ENCODE measurements around the gene CPLX4. TPM values are rescaled to one million over a fixed set of nuclear protein-coding genes. Genes with fewer than 3 reads are reported as not detected.

CPLX4 gene
- not detected in 2 replicates for polyA plus RNA-seq (2014; cell fraction: cytosol; rRNA removed)
- not detected in 2 replicates for polyA plus RNA-seq (2014; cell fraction: nucleus; rRNA removed)

GRCh38 chr18:59318460-59319050 is at the start of gene CPLX4:
Gene CPLX4, minus strand, starts transcription at chr18:59318649. Its CDS starts 187 bp downstream, at chr18:59318462.
- no peak for DNase-seq (ENCODE audit: low spot score)

DNA sequence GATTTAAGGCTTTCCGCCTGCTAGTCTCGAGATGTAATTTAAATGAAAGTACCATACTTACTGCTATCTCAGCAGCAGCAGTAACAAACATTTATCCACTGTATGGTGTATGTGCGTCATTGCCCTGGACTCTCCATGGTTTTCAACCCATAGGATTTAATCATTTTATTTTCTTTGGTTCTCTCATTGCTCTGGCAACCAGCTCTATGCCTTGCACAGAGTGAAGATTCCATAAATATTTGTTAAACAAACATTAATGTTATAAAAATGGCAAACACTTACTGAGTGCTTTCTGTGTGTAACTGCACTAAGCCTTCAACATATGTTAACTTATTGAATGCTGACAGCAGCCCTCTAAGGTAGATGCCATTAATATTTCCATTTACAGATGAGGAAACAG is 41.9 kb upstream of the CPLX4 start:
- no peak for DNase-seq (ENCODE audit: low spot score)

GRCh38 chr18:59359576-59359952 is 41.1 kb upstream of the CPLX4 start:
- no peak for DNase-seq (ENCODE audit: low spot score)

DNA sequence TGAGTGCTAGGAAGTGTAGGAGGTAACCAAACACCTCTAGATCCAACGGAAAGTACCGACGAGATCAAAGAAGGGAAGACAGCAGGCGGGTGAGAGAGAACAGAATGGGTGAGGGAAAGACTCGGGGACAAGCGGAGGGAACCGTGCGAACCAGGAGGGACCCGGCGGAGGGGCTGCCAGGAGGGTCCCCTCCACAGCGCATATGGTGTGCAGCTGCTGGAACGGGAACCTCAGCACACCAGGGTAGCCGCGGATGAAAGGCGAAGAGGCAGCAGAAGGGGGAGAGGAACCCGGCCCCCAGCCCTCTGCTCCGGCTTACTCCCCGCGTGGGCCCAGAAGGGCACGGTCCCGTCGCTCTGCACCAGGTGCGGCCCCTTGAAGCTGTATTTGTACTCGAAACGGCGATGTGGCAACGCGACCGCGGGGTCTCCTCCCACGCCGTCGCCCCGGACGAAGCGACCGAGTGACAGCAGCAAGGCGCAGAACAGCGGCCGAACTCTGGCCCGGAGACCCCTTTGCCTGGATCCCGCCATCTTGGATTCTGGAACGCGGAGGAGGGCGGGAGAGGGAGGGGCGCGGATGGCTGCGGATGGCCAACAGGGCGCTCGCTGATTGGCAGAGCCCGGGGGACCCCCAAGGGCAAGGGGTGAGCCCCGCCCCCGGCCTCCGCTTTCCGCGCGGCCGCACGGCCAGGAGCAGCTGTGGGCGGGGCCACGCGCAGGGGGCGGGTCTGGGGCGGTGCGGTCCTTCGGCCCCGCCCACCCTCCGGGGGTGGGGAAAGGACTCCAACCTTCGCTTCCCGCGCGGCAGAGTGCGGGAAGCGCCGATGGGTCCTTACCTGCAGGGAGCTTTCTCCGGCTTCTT is 40.5 kb upstream of the CPLX4 start, which contains the start of gene LMAN1:
Gene LMAN1 (minus strand): TSS at position 554 of the 864 bp plus-strand sequence. CDS start 21 bp downstream, at position 533.
- peak; percentile 91 for DNase-seq (ENCODE audit: low spot score)

GRCh38 chr18:59358414-59358711 is 39.9 kb upstream of the CPLX4 start:
- no peak for DNase-seq (ENCODE audit: low spot score)

DNA sequence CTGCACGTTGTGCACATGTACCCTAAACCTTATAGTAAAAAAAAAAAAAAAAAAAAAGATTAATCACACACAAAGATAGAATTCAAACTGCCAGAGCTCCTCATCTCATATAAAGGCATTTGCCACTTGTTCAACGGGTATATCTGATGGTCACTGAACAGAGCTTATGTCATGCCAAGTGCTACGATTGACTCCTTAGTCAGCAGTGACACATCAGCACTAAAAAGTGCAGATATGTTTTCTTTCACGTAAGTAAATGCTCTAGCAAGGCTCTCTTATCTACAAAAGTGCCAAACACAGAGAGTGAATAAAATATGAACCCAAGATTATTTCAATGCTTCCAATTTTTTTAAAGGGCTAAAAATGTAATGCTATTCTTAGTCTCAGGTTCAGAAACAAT is 39.5 kb upstream of the CPLX4 start:
- no peak for DNase-seq (ENCODE audit: low spot score)

DNA sequence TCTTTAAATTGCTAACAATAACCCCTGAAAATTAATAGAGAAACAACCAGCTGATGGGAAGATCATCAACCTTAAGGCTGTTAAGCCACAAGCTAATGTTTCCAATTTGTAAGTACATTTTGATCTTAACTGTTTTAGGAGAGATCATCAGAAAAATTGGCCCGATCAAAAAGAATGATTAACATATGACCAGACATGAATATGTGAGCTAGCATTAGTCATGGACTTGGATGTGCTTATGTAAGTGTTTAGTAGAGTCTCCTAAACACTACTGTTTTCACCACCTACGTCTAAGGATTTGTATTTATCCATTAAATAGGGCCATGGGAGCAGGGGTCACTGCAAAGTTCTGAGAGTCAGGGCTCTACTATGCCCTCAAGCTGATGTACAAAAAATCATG is 36.3 kb upstream of the CPLX4 start:
- DNase-seq (ENCODE audit: low spot score): no peak

- no peak for DNase-seq (ENCODE audit: low spot score)
Measured at GRCh38 chr18:59353079-59353680, 34.7 kb upstream of the CPLX4 start.

GRCh38 chr18:59352250-59352855 is 33.9 kb upstream of the CPLX4 start:
- no peak for DNase-seq (ENCODE audit: low spot score)

DNA sequence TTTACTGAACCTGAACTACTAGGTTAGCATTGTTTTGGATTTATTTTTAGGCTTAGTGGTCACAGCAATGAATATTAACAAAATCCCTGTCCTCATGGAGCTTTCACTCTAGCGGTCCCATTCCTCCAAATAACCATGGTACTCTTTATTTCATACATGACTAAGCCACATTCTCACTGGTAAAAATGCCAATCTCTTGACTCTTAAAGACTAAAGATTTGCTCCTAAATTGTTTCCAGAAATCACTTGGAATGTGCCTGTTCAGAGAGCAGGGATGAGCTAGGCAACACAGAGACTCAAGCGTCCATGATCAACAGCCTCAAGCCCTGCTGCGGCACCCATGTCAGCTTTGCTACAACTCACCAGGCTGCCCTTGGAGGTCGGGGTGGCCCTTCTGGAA is 27.1 kb upstream of the CPLX4 start:
- no peak for DNase-seq (ENCODE audit: low spot score)

DNA sequence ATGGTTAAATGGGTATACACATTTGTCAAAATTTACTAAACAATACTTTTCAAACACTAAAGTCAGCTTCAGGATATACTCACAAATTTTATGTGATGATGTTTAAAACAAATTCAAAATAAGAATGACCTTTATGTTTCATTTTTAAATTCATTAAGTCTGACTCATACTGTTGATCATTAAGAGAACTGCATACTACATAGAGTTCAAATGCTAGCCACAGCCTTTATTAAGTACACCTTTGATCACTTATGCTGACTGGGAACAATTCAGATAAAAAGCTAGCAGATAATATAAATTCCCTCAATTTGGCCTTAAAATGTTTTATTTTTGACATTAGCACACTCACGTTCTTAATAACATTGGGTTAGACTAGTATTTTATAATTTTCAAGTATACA is 26.5 kb upstream of the CPLX4 start:
- DNase-seq (ENCODE audit: low spot score): no peak

- DNase-seq (ENCODE audit: low spot score): no peak
Measured at GRCh38 chr18:59343926-59344325, 25.5 kb upstream of the CPLX4 start.

DNA sequence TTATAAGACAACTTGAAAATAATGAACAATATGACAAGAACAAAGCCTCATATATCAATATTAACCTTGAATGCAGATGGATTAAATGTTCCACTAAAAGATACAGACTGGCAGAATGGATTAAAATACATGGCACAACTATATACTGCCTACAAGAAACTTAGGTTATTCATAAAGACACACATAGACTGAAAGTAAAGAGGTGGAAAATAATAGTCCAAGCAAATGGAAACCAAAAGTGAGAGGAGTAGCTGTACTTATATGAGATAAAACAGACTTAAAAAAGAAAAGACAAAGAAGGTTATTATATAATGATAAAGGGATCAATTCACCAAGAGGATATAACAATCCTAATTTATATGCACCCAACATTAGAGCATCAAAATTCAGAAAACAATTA is 22.4 kb upstream of the CPLX4 start:
- no peak for DNase-seq (ENCODE audit: low spot score)

DNA sequence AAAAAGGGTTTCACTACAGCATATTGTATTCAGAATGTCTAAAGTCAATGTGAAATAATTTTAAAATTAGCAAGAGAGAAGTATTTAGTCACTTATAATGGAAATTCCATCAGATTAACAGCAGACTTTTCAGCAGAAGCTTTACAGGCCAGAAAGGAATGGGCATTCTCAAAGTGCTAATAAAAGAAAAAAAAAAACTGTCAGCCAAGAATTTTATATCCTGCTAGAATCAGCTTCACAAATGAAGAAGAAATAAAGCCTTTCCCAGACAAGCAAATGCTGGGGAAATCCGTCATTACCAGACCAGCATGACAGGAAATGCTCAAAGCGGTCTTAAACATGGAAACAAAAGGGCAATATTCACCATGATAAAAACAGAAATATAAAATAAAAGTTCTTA is 21.9 kb upstream of the CPLX4 start:
- DNase-seq (ENCODE audit: low spot score): no peak

DNA sequence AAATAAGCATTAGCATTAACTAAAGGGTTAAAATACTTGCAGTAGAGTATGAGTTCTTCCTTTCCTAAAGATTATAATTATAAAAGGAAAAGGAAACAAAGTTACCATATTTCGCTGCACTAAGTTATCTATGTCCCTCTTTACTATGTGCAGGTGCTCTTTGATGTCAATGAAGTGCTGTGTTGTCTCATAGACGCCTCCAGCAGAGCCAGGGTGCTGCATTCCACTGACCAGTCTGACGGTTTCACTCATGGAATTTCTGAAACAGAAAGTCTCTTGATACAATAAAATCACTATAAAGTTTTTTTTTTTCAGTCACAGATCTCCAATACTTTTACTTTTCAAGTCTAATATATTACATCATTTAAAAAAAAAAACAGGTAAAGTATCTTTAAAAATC is 14.5 kb upstream of the CPLX4 start:
- DNase-seq (ENCODE audit: low spot score): no peak

DNA sequence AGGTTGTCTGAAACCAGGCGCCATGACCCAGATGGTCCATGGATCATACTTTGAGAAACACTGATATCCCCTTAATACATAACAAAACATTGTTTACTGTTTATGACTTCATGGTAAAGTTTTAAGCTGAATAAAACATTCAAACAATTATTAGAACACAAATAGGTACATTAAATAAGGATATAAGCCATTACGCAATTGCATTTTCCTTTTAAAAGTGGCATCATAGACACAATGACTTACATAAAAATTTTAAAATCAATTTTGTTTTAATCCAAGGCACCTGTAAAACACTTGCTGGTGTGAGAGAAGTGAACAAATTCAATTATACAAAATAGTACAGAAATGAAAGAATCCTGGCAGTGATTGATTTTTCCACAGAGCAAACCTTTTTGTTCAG is 10.2 kb upstream of the CPLX4 start:
- no peak for DNase-seq (ENCODE audit: low spot score)

DNA sequence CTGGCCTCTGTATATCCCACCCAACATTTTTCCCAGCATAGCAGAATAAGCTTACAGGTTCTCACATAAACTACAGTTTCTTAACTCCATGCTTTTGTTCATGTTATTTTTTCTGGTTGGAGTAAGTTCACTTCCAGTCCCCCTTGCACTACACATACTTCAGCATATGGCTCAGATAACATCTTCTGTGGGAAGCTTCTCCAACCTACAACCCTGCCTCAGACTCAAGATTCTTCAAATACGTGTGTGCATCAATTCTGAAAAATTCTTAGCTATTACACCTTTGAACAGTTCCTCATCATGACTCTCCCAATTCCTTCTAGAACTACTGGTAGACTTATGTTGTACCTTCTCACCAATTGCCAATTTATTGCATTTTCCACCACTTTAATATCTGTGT is 7.5 kb upstream of the CPLX4 start:
- no peak for DNase-seq (ENCODE audit: low spot score)

- DNase-seq (ENCODE audit: low spot score): no peak
Measured at GRCh38 chr18:59324623-59324971, 6.1 kb upstream of the CPLX4 start.

GRCh38 chr18:59323931-59324622 is 5.6 kb upstream of the CPLX4 start:
- no peak for DNase-seq (ENCODE audit: low spot score)

- DNase-seq (ENCODE audit: low spot score): no peak
Measured at GRCh38 chr18:59311631-59312030, 6.8 kb downstream of the CPLX4 start.

GRCh38 chr18:59308938-59309260 is 9.6 kb downstream of the CPLX4 start:
- no peak for DNase-seq (ENCODE audit: low spot score)

Measured in SK-N-DZ (cell line).